H1 (cell line): ENCODE data around the gene ZNF213. TPM values are rescaled to one million over a fixed set of nuclear protein-coding genes. Genes with fewer than 3 reads are reported as not detected.
A peak's percentile ranks its signal among the peaks of the same experiment; 100 is the strongest.

Experiments used
- CTCF ChIA-PET: fragments of 300-600 bp; sonication (Branson Sonifier 250); formaldehyde crosslinking; loops from one replicate; lab custom pipeline; 2021; ENCODE audit not compliant: partially characterized antibody; lab: Charles Lee
- POLR2A ChIA-PET: fragments of 300-600 bp; sonication (Branson Sonifier 250); formaldehyde crosslinking; loops from one replicate; lab custom pipeline; 2021; ENCODE audit warnings: inconsistent platforms; ENCODE audit not compliant: partially characterized antibody; lab: Charles Lee
- DNase-seq, 2 experiments: peaks; one replicate each; pipeline versions ENCODE4 v3.0.0 to v3.0.0-alpha.2; 2010 to 2022; ENCODE audit warnings: low spot score in 2 of 2, low read depth in 1 of 2, mixed read lengths in 1 of 2
- FAIRE-seq: peaks from 2 replicates; lab custom pipeline; 2011; peaks lifted over from hg19 to GRCh38; lab: Jason Lieb, UNC
- H2AFZ ChIP-seq: 2 replicates; pipeline ENCODE4 v1.8.1; 2012; ENCODE audit warnings: low read length, inconsistent platforms
- H2AK5ac ChIP-seq: 2 replicates; pipeline ENCODE4 v1.6.1; 2013; ENCODE audit warnings: low read depth, low read length
- H2BK120ac ChIP-seq: replicated peaks from 2 replicates; pipeline ENCODE3; 2013; ENCODE audit warnings: low read depth, low read length, inconsistent platforms
- H2BK12ac ChIP-seq: 2 replicates; pipeline ENCODE4 v1.6.1; 2013; ENCODE audit warnings: low read depth, low read length
- H2BK15ac ChIP-seq: 2 replicates; pipeline ENCODE4 v1.6.1; 2013; ENCODE audit warnings: low read length
- H2BK20ac ChIP-seq: 2 replicates; pipeline ENCODE4 v1.6.1; 2013; ENCODE audit warnings: low read length
- H2BK5ac ChIP-seq: 2 replicates; pipeline ENCODE4 v1.6.1; 2013; ENCODE audit warnings: low read depth, low read length
- H3K14ac ChIP-seq: 2 replicates; pipeline ENCODE4 v1.6.1; 2013; ENCODE audit warnings: inconsistent platforms; ENCODE audit not compliant: insufficient read length
- H3K18ac ChIP-seq: 2 replicates; pipeline ENCODE4 v1.6.1; 2013; ENCODE audit warnings: low read length; ENCODE audit errors: extremely low read depth
- H3K23ac ChIP-seq: 2 replicates; pipeline ENCODE4 v1.6.1; 2013; ENCODE audit warnings: inconsistent platforms; ENCODE audit not compliant: insufficient read length
- H3K23me2 ChIP-seq: 2 replicates; pipeline ENCODE4 v1.6.1; 2013; ENCODE audit warnings: low read depth, low read length
- H3K27ac ChIP-seq: 2 replicates; pipeline ENCODE4 v1.6.1; 2011; ENCODE audit warnings: low read depth, low read length, inconsistent platforms
- H3K27me3 ChIP-seq, 4 experiments: replicated peaks in 1 of 4; 1 replicate in 1 of 4; 2 replicates in 3 of 4; pipeline versions ENCODE4 v1.6.1 to v1.8.1; 2011 to 2013; ENCODE audit warnings: low read length in 3 of 4, mild to moderate bottlenecking in 3 of 4, inconsistent platforms in 2 of 4, mixed read lengths in 2 of 4, moderate library complexity in 1 of 4; ENCODE audit not compliant: control insufficient read depth in 3 of 4, insufficient read depth in 3 of 4; ENCODE audit errors: extremely low read depth in 1 of 4
- H3K36me3 ChIP-seq, 4 experiments: 2 replicates each; pipeline versions ENCODE4 v1.6.1 to v1.8.1; 2011 to 2013; ENCODE audit warnings: mild to moderate bottlenecking in 4 of 4, low read length in 3 of 4, moderate library complexity in 2 of 4, control low read depth in 1 of 4, inconsistent platforms in 1 of 4; ENCODE audit not compliant: insufficient read depth in 4 of 4, control insufficient read depth in 2 of 4
- H3K4ac ChIP-seq: replicated peaks from 2 replicates; pipeline ENCODE3; 2013; ENCODE audit warnings: low read length, low read depth, mixed read lengths, inconsistent platforms; ENCODE audit not compliant: insufficient read length
- H3K4me1 ChIP-seq, 4 experiments: replicated peaks in 1 of 4; 1 replicate in 1 of 4; 2 replicates in 3 of 4; pipeline versions ENCODE4 v1.6.1 to v1.8.1; 2011 to 2013; ENCODE audit warnings: low read length in 3 of 4, inconsistent platforms in 2 of 4, mixed read lengths in 1 of 4; ENCODE audit not compliant: insufficient read depth in 4 of 4, control insufficient read depth in 3 of 4
- H3K4me2 ChIP-seq, 2 experiments: 2 replicates each; pipeline versions ENCODE4 v1.6.1 to v1.8.1; 2011 to 2013; ENCODE audit warnings: low read depth in 2 of 2, low read length in 2 of 2, control low read depth in 1 of 2, inconsistent platforms in 1 of 2, mild to moderate bottlenecking in 1 of 2; ENCODE audit not compliant: insufficient read depth in 1 of 2
- H3K4me3 ChIP-seq, 4 experiments: fragments of 200-600, 300-600 bp in 1 of 4; sonication (generic), shearing (Covaris generic), sonication (Bioruptor Twin) in 1 of 4; 2 replicates each; pipeline versions ENCODE4 v1.5.1 to v1.8.1; 2011 to 2016; ENCODE audit warnings: low read length in 4 of 4, low read depth in 3 of 4, control low read depth in 2 of 4, inconsistent platforms in 2 of 4, mild to moderate bottlenecking in 2 of 4, mixed read lengths in 1 of 4, moderate library complexity in 1 of 4; ENCODE audit not compliant: insufficient read depth in 2 of 4; ENCODE audit errors: extremely low read depth in 1 of 4
- H3K56ac ChIP-seq: replicated peaks from 2 replicates; pipeline ENCODE3; 2013; ENCODE audit warnings: low read depth, mild to moderate bottlenecking, mixed read lengths, low read length, inconsistent platforms; ENCODE audit not compliant: insufficient read length
- H3K79me1 ChIP-seq: 2 replicates; pipeline ENCODE4 v1.6.1; 2013; ENCODE audit warnings: low read depth, low read length, control low read depth
- H3K79me2 ChIP-seq, 2 experiments: 2 replicates each; pipeline versions ENCODE4 v1.6.1 to v1.8.1; 2012 to 2013; ENCODE audit warnings: low read length in 2 of 2, mild to moderate bottlenecking in 2 of 2, inconsistent platforms in 1 of 2; ENCODE audit not compliant: insufficient read depth in 2 of 2, control insufficient read depth in 1 of 2
- H3K9ac ChIP-seq, 4 experiments: replicated peaks in 1 of 4; 1 replicate in 1 of 4; 2 replicates in 3 of 4; pipeline versions ENCODE4 v1.6.1 to v1.8.1; 2011 to 2013; ENCODE audit warnings: low read depth in 3 of 4, low read length in 3 of 4, control low read depth in 2 of 4, mild to moderate bottlenecking in 2 of 4, moderate library complexity in 2 of 4, inconsistent platforms in 1 of 4; ENCODE audit errors: extremely low read depth in 1 of 4
- H3K9me3 ChIP-seq, 2 experiments: 2 replicates each; pipeline versions ENCODE4 v1.6.1 to v1.8.1; 2012 to 2013; ENCODE audit warnings: mild to moderate bottlenecking in 2 of 2, moderate library complexity in 2 of 2, control low read depth in 1 of 2, inconsistent platforms in 1 of 2, low read depth in 1 of 2, low read length in 1 of 2, mixed read lengths in 1 of 2; ENCODE audit not compliant: insufficient read depth in 2 of 2
- H4K20me1 ChIP-seq, 2 experiments: replicated peaks in 1 of 2; 2 replicates each; pipeline versions ENCODE3 to v1.8.1; 2011 to 2013; ENCODE audit warnings: inconsistent platforms in 2 of 2, low read length in 2 of 2, mild to moderate bottlenecking in 1 of 2; ENCODE audit not compliant: insufficient read depth in 2 of 2, control insufficient read depth in 1 of 2
- H4K5ac ChIP-seq: 2 replicates; pipeline ENCODE4 v1.6.1; 2013; ENCODE audit warnings: low read length, low read depth, mixed read lengths, inconsistent platforms; ENCODE audit not compliant: insufficient read length
- H4K8ac ChIP-seq: 2 replicates; pipeline ENCODE4 v1.8.0; 2013; ENCODE audit warnings: mild to moderate bottlenecking, moderate library complexity, low read length, inconsistent platforms; ENCODE audit not compliant: insufficient read depth; ENCODE audit errors: extremely low read depth
- H4K91ac ChIP-seq: replicated peaks from 2 replicates; pipeline ENCODE3; 2013; ENCODE audit warnings: low read length, mixed read lengths, inconsistent platforms; ENCODE audit not compliant: insufficient read length
- BCL11A ChIP-seq, 2 experiments: IDR thresholded peaks; one replicate each; pipeline ENCODE4 v1.6.1; 2011; ENCODE audit warnings: low read depth in 2 of 2, low read length in 2 of 2, mild to moderate bottlenecking in 2 of 2
- CBX5 ChIP-seq: fragments of 300-800, 300-1000 bp; sonication (generic); IDR thresholded peaks from 2 replicates; pipeline ENCODE4 v1.7.1; 2016; ENCODE audit warnings: antibody characterized with exemption, low read length, low read depth
- CEBPB ChIP-seq: IDR thresholded peaks from 2 replicates; pipeline ENCODE4 v1.6.1; 2012; ENCODE audit warnings: low read depth, low read length
- MAFK ChIP-seq: IDR thresholded peaks from 2 replicates; pipeline ENCODE4 v1.6.1; 2012; ENCODE audit warnings: low read depth, mild to moderate bottlenecking, improper control_type of control experiment, low read length
- RBBP5 ChIP-seq: IDR thresholded peaks from 2 replicates; pipeline ENCODE4 v1.7.1; 2012; ENCODE audit warnings: low read depth, mild to moderate bottlenecking, inconsistent platforms, low read length, moderate library complexity, borderline replicate concordance
- RFX5 ChIP-seq: IDR thresholded peaks from 2 replicates; pipeline ENCODE4 v1.6.1; 2011; ENCODE audit warnings: low read depth, low read length, improper control_type of control experiment, borderline replicate concordance
- SUZ12 ChIP-seq: fragments of 200-600 bp; sonication (generic); IDR thresholded peaks from 2 replicates; pipeline ENCODE4 v1.6.1; 2012; ENCODE audit warnings: mild to moderate bottlenecking, inconsistent platforms, low read length, moderate library complexity, mixed read lengths
- YY1 ChIP-seq: IDR thresholded peaks from 2 replicates; pipeline ENCODE4 v1.6.1; 2011; ENCODE audit warnings: low read depth, mild to moderate bottlenecking, low read length
- WGBS, 2 experiments: shearing (Covaris generic) in 1 of 2; methylation state at CpG; one replicate each; pipeline versions ENCODE4 v1.1.6 to v1.1.7; 2013 to 2015; ENCODE audit warnings: low lambda C conversion rate in 2 of 2, mixed read lengths in 2 of 2, inconsistent platforms in 1 of 2, low coverage in 1 of 2, missing lambda C conversion rate in 1 of 2; ENCODE audit not compliant: insufficient replicate concordance in 2 of 2, insufficient coverage in 1 of 2, insufficient read length in 1 of 2; ENCODE audit errors: extremely low coverage in 1 of 2, missing lambda C conversion rate in 1 of 2; 5-methylcytosine and 5-hydroxymethylcytosine counted together
- polyA plus RNA-seq, 7 experiments: library from polyadenylated mRNA; depleted of rRNA in 3 of 7; stranded (reverse) in 5 of 7; unstranded in 2 of 7; fragments of >200 nt in 5 of 7; fragments of 200-250 nt in 2 of 7; gene quantifications; 1 replicate in 5 of 7; 2 replicates in 1 of 7; 4 replicates in 1 of 7; pipeline versions ENCODE4 v1.2.1 to v1.2.3, GENCODE V29; 2011 to 2013; ENCODE audit warnings: missing spikeins in 2 of 7, mixed read lengths in 2 of 7
- total RNA-seq: library from RNA; stranded (reverse); fragmentation: NEBNext Ultra II Directional; extraction: Animal tissue kit (Norgen Biotek cat#: 25700); gene quantifications from 2 replicates; pipeline ENCODE4 v1.2.1, GENCODE V29; 2021
- TF ChIP-seq, protein P1 (sequence below): IDR thresholded peaks from 2 replicates; pipeline ENCODE4 v1.6.1; 2011; ENCODE audit warnings: low read depth, mild to moderate bottlenecking, low read length; ENCODE audit not compliant: insufficient read depth
- TF ChIP-seq, protein P2 (sequence below): IDR thresholded peaks from 2 replicates; pipeline ENCODE4 v1.6.1; 2012; ENCODE audit warnings: inconsistent platforms

ZNF213 gene
- total and polyA plus RNA-seq, 2 of the 8 experiments (the other 6 are each of a cell fraction or from before 2014, with no cell fraction given) = 1.6 to 6.9 TPM

DNA sequence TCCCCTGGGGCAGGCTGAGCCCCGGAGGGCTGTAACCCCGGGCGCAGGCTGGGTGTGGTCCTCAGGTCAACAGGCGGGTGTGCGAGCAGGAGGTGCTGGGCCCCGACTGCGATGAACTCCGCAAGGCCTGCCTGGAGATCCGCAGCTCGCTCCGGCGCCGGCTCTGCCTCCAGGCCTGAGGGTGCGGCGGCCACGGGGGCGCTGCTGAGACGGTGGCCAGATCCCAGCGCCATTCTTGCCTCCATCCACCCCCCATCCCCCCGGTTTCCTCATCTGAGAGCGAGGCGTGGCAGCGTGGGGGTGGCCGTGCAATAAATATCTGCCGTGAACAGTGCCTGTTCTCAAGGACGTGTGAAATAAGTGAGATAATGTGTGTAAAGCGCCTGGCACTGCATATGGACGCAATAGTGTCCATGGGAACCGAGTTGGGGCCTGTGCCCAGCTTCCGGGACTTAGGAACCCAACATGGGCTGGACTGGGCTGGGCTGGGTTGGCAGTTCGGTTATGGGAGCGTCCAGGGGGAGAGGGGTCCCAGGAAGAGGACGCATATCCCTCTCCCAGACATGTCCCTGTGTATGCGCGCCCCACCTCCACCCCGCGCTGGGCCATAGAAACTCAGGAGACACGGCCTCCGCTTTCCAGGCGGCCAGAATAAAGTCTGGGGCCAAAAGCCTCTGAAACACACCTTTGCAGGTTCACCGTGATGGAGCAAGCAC is 15.0 kb downstream of the ZNF213 start:
- DNase-seq = peak in 1 of 2 experiments; percentile 87
- peak overlapping the region; percentile 72; the same call in 1 of the 2 replicates for H2BK15ac ChIP-seq
- no peaks in the 10 kb centered on the region for H3K36me3 ChIP-seq
- no peak for TF ChIP-seq RFX5
- TF ChIP-seq, protein P1, sequence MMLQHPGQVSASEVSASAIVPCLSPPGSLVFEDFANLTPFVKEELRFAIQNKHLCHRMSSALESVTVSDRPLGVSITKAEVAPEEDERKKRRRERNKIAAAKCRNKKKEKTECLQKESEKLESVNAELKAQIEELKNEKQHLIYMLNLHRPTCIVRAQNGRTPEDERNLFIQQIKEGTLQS = no peak
- peak; percentile 73 for TF ChIP-seq RBBP5
- peak; percentile 78; the same call in 1 of the 2 replicates for TF ChIP-seq YY1
- TF ChIP-seq MAFK = no peak
- TF ChIP-seq SUZ12 = no peak
- no peak for TF ChIP-seq CEBPB
- TF ChIP-seq, protein P2, sequence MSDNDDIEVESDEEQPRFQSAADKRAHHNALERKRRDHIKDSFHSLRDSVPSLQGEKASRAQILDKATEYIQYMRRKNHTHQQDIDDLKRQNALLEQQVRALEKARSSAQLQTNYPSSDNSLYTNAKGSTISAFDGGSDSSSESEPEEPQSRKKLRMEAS = peak; percentile 64
- no peak for TF ChIP-seq BCL11A (IDR thresholded peaks at IDR 0.05; ENCODE audit: low read depth in 2 of 2, low read length in 2 of 2)
- TF ChIP-seq CBX5 = no peak

More for the DNA sequence above, 15.0 kb downstream of the ZNF213 start:
- Histone ChIP-seq H2BK12ac (no peak overlapping the region), H3K27ac (no peak overlapping the region), H4K8ac (peak overlapping the region; percentile 90; the same call in 1 of the 2 replicates), H3K4me3 (peak overlapping the region; percentile 68 to 90 (median 74)), H2AFZ (peak overlapping the region; percentile 68; the same call in 1 of the 2 replicates), H2AK5ac (no peak overlapping the region), H4K20me1 (peaks cover 0 to 2% of the 10 kb centered on the region in 2 experiments), H2BK5ac (peak overlapping the region; percentile 85; the same call in 1 of the 2 replicates), H3K79me2 (no peaks in the 10 kb centered on the region), H3K4me2 (peak overlapping the region; percentile 73 to 91), H3K23me2 (peaks cover 12% of the 10 kb centered on the region; the same call in 1 of the 2 replicates), H3K14ac (peak overlapping the region; percentile 91), H3K9me3 (no peaks in the 10 kb centered on the region), H3K18ac (peak overlapping the region; percentile 93; the same call in 1 of the 2 replicates), H2BK120ac (peak overlapping the region; percentile 91), H3K4me1 (peaks cover 0 to 5% (median 3%) of the 10 kb centered on the region in 4 experiments; a peak in 4 of 7 replicates), H4K5ac (peak overlapping the region; percentile 55), H3K9ac (peak overlapping the region; percentile 42 to 61 (median 54); a peak in 6 of 7 replicates), H3K56ac (peak overlapping the region; percentile 81), H3K79me1 (no peaks in the 10 kb centered on the region), H3K4ac (peak overlapping the region; percentile 99), H4K91ac (peak overlapping the region; percentile 94), H3K27me3 (peaks cover 0 to 18% (median 12%) of the 10 kb centered on the region in 4 experiments; a peak in 5 of 7 replicates), H2BK20ac (peak overlapping the region; percentile 86; the same call in 1 of the 2 replicates), H3K23ac (no peak overlapping the region)
- FAIRE-seq = no peak
- ChIA-PET CTCF (interaction anchor here (0.5 to 10.9 kb wide), 20 partner anchors 9 to 137 kb away, joined by 3 to 174 read pairs (median 4); partner anchors contain the start of genes CLDN9, OR1F1, ZNF205 and ZNF213), POLR2A (interaction anchor here (0.7 to 8.6 kb wide), 26 partner anchors 7 to 309 kb away, joined by 3 to 69 read pairs (median 4); partner anchors contain the start of genes CLDN6, ZNF200, ZNF213 and ZSCAN10)
- WGBS, 2 experiments = 2% methylated on average over 38 of the region's 41 CpGs; no CpG with 5 or more reads in 1 of the 2 experiments
